ENCODE data around the gene HIBCH. TPM values are rescaled to one million over a fixed set of nuclear protein-coding genes. Genes with fewer than 3 reads are reported as not detected.
A peak's percentile ranks its signal among the peaks of the same experiment; 100 is the strongest.

The HIBCH gene
- total RNA-seq, 1 donor from 2014 or later = 22.0 TPM

DNA sequence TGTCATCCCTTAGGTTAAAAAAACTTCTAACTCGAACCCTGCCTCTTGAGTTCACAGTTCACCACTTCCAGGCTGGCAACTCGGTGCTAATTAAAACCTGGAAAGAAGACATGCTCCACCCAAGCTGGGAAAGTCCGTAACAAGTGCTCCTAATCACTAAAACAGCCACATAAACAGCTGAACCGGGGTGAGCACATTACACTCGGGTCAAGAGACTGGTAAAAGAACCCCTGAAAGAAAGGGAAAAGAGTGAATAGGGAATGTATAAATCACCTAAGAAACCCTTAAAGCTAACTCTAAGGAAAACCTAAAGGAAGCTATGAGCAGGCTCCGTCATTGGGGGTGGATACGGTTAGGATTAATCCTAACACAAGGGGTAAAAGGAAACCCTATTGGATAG, 102.0 kb downstream of the HIBCH start:
- no peak overlapping the region for H3K4me3 Mint-ChIP-seq (ENCODE audit: unreplicated experiment)
- H3K27ac Mint-ChIP-seq (ENCODE audit: unreplicated experiment) = no peak overlapping the region
- DNase-seq = no peak
- no peaks in the 10 kb centered on the region for H3K36me3 Mint-ChIP-seq (ENCODE audit: unreplicated experiment)
- no peaks in the 10 kb centered on the region for H3K27me3 Mint-ChIP-seq (ENCODE audit: unreplicated experiment)
- no peaks in the 10 kb centered on the region for H3K9me3 Mint-ChIP-seq (ENCODE audit: unreplicated experiment)
- peaks cover 18% of the 10 kb centered on the region for H3K4me1 Mint-ChIP-seq (ENCODE audit: low read depth, unreplicated experiment)
- TF ChIP-seq, protein P1, sequence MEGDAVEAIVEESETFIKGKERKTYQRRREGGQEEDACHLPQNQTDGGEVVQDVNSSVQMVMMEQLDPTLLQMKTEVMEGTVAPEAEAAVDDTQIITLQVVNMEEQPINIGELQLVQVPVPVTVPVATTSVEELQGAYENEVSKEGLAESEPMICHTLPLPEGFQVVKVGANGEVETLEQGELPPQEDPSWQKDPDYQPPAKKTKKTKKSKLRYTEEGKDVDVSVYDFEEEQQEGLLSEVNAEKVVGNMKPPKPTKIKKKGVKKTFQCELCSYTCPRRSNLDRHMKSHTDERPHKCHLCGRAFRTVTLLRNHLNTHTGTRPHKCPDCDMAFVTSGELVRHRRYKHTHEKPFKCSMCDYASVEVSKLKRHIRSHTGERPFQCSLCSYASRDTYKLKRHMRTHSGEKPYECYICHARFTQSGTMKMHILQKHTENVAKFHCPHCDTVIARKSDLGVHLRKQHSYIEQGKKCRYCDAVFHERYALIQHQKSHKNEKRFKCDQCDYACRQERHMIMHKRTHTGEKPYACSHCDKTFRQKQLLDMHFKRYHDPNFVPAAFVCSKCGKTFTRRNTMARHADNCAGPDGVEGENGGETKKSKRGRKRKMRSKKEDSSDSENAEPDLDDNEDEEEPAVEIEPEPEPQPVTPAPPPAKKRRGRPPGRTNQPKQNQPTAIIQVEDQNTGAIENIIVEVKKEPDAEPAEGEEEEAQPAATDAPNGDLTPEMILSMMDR (IDR thresholded peaks at IDR 0.05; ENCODE audit: partially characterized antibody, unreplicated experiment) = no peak

DNA sequence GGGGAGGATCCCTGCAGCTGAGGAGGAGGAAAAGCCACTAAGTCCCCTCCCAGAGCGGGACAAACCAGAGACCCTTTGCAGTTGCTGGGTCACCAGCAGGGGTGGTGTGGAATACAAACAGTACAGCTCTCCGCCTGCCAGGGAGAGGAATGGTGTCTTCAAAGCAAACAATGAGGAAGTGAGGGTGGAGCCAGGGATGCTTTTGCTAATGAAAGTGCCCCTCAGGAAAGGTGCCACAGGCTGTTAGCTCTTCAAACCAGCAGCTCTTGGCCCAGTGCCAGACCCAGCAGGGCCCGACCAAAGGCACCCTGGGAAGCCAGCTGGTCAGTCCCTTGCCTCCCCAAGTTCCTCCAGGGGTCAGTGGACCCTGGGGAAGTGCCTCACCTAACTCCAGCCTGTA, 102.8 kb downstream of the HIBCH start:
- H3K27ac Mint-ChIP-seq (ENCODE audit: unreplicated experiment) = no peak overlapping the region

DNA sequence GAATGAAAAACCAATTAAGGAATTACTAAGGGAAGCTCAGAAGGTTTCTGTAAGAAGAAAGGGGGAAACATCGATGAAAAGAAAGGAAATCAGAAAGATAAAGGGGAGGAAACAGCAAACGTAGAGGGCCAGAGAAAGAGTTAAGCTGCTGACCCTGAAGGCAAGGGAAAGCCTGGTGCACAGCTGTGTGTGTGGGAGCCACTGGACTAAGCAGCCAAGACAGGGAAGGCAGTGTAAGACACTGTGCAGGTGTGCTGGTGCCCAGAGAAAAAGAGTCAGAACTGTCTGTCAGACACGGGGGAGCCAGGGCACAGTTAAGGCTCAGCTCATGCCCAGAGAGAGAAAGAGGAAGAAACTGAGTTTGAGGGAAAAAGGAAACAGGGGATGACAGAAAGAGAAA, 104.0 kb downstream of the HIBCH start:
- Mint-ChIP-seq H3K4me1 (ENCODE audit: low read depth, unreplicated experiment) (peaks cover 18% of the 10 kb centered on the region), H3K27me3 (ENCODE audit: unreplicated experiment) (no peaks in the 10 kb centered on the region), H3K4me3 (ENCODE audit: unreplicated experiment) (no peak overlapping the region), H3K27ac (ENCODE audit: unreplicated experiment) (no peak overlapping the region), H3K36me3 (ENCODE audit: unreplicated experiment) (no peaks in the 10 kb centered on the region), H3K9me3 (ENCODE audit: unreplicated experiment) (no peaks in the 10 kb centered on the region)
- TF ChIP-seq, protein P1 (IDR thresholded peaks at IDR 0.05; ENCODE audit: partially characterized antibody, unreplicated experiment) = no peak
- DNase-seq = no peak

More for the DNA sequence above, 102.8 kb downstream of the HIBCH start:
- DNase-seq = peak; percentile 21
- Mint-ChIP-seq H3K4me1 (ENCODE audit: low read depth, unreplicated experiment) (peaks cover 18% of the 10 kb centered on the region), H3K9me3 (ENCODE audit: unreplicated experiment) (no peaks in the 10 kb centered on the region), H3K36me3 (ENCODE audit: unreplicated experiment) (no peaks in the 10 kb centered on the region), H3K27me3 (ENCODE audit: unreplicated experiment) (no peaks in the 10 kb centered on the region), H3K4me3 (ENCODE audit: unreplicated experiment) (no peak overlapping the region)
- TF ChIP-seq, protein P1 (IDR thresholded peaks at IDR 0.05; ENCODE audit: partially characterized antibody, unreplicated experiment) = no peak

DNA sequence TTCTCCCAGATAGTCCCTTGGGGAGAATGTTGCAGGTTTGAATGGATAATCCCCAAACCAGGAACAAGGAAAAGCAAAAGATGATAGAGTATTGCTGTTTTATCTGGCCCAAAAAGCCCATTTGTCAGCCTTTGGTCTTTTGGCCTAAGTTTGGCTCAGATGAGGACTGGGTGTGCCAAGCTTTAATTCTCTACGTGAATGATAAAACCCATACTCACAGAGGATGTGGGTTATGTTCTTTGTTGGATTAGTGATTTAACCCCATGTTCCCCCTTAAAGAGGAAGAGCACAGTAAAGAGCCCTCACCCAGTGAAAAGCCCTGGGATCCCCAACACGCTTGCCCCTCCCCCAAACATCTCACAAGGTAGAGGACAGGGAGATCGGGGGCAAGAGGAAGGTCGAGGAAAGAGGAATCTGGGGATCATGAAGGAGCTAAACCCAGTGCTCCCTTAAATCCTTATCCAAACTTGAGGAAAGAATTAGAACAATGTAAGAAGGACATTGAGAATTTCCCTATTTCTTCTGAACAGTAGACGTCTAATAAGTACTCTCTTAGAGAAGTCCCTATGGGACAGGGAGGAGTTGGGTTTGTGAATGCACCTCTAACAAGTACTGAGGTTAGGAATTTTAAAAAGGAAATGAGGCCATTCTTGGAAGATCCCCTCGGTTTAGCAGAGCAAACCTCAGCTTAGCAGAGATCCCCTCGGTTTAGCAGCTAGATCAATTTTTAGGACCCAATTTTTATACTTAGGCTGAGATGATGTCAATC, 105.0 kb downstream of the HIBCH start:
- Mint-ChIP-seq H3K9me3 (ENCODE audit: unreplicated experiment) (no peaks in the 10 kb centered on the region), H3K4me3 (ENCODE audit: unreplicated experiment) (no peak overlapping the region), H3K27ac (ENCODE audit: unreplicated experiment) (no peak overlapping the region), H3K36me3 (ENCODE audit: unreplicated experiment) (no peaks in the 10 kb centered on the region), H3K27me3 (ENCODE audit: unreplicated experiment) (no peaks in the 10 kb centered on the region), H3K4me1 (ENCODE audit: low read depth, unreplicated experiment) (peaks cover 18% of the 10 kb centered on the region)
- no peak for DNase-seq
- TF ChIP-seq, protein P1 (IDR thresholded peaks at IDR 0.05; ENCODE audit: partially characterized antibody, unreplicated experiment) = no peak

Measured in glutamatergic neuron (in vitro differentiated cells).